ENCODE results near the gene SECISBP2L. TPM values are rescaled to one million over a fixed set of nuclear protein-coding genes. Genes with fewer than 3 reads are reported as not detected.

SECISBP2L gene
- total RNA-seq, 1 experiment from 2014 or later = 24.7 TPM

DNA sequence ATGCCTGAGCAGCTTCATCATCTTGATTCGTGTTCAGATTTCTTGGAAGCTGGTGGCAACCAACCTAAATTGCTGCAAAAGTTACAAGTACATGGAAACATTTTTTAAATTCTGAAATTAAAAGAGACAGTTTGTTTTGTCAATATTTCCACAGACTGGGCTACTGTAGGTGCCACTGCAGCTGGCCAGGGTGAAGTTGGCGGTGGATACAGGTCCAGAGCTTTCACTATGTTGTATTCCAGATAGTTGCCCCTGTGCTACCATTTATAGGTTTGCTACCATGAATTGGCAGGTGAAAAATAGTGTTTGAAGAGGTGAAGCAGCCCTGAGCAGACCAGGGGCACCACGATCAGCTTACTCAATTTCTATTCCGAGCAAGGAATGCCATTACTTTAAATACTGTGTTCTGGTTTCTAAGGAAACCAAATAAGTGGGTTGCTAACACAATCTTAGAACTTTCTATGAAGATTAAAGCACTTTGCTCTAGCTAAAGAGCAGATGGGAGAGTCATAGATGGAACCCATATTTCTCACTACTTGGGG is 61.4 kb downstream of the SECISBP2L start:
- Histone ChIP-seq H3K4me1 (ENCODE audit: insufficient read depth, low read length) (no peaks in the 10 kb centered on the region), H3K9ac (ENCODE audit: extremely low read depth, insufficient read length, low read length) (no peak overlapping the region), H2AFZ (ENCODE audit: low read length) (no peak overlapping the region), H3K27me3 (ENCODE audit: insufficient read depth, low read length) (no peaks in the 10 kb centered on the region), H3K9me3 (ENCODE audit: control insufficient read depth, low read depth, low read length) (no peaks in the 10 kb centered on the region), H2BK15ac (ENCODE audit: low read depth, low read length) (no peak overlapping the region), H3T11ph (ENCODE audit: low read length) (no peak overlapping the region), H3K56ac (ENCODE audit: insufficient read length, low read depth, low read length) (no peak overlapping the region), H4K91ac (ENCODE audit: insufficient read length, low read depth, low read length) (no peak overlapping the region), H2BK120ac (ENCODE audit: low read depth, low read length, poor library complexity, severe bottlenecking) (no peak overlapping the region), H3K79me1 (ENCODE audit: insufficient read depth, low read depth, low read length, poor library complexity, severe bottlenecking) (no peaks in the 10 kb centered on the region), H3K27ac (ENCODE audit: insufficient read length, low read depth, low read length) (no peak overlapping the region), H3K4ac (ENCODE audit: low read depth, low read length) (no peak overlapping the region), H4K5ac (ENCODE audit: insufficient read length, low read depth, low read length) (no peak overlapping the region), H3K14ac (ENCODE audit: insufficient read depth, low read length) (no peak overlapping the region), H3K18ac (ENCODE audit: insufficient read length, low read depth, low read length) (no peak overlapping the region), H2BK5ac (ENCODE audit: insufficient read length, low read length) (no peak overlapping the region), H3K23ac (ENCODE audit: insufficient read length, low read depth, low read length) (no peak overlapping the region), H2AK5ac (ENCODE audit: insufficient read length, low read length) (no peak overlapping the region), H4K20me1 (ENCODE audit: control insufficient read depth, insufficient read depth, insufficient read length) (no peaks in the 10 kb centered on the region), H2BK12ac (ENCODE audit: insufficient read length, low read depth, low read length) (no peak overlapping the region), H3K79me2 (ENCODE audit: insufficient read depth, low read length) (no peaks in the 10 kb centered on the region), H2BK20ac (ENCODE audit: low read depth, low read length, poor library complexity, severe bottlenecking) (no peak overlapping the region), H3K23me2 (ENCODE audit: insufficient read length, low read depth, low read length, poor library complexity, severe bottlenecking) (no peaks in the 10 kb centered on the region), H3K4me2 (ENCODE audit: insufficient read depth, insufficient read length, low read length) (no peak overlapping the region), H4K8ac (replicated peaks; ENCODE audit: insufficient read length, low read depth, low read length) (no peak overlapping the region)
- WGBS (ENCODE audit: extremely low coverage, insufficient read length, low lambda C conversion rate) = no CpG with 5 or more reads among the region's 4 CpGs
- Mint-ChIP-seq H3K4me1 (peaks cover 12 to 17% of the 10 kb centered on the region in 2 experiments), H3K4me3 (no peak overlapping the region), H3K9me3 (no peaks in the 10 kb centered on the region), H3K27me3 (ENCODE audit: low read depth) (peaks cover 5% of the 10 kb centered on the region; the same call in 1 of the 2 replicates), H3K36me3 (ENCODE audit: insufficient read depth in 1 of 3, low read depth in 3 of 3) (peaks cover 0 to 2% (median 0%) of the 10 kb centered on the region in 3 experiments; a peak in 1 of 7 replicates), H3K27ac (no peak overlapping the region)
- DNase-seq = no peak
- TF ChIP-seq, protein P1, sequence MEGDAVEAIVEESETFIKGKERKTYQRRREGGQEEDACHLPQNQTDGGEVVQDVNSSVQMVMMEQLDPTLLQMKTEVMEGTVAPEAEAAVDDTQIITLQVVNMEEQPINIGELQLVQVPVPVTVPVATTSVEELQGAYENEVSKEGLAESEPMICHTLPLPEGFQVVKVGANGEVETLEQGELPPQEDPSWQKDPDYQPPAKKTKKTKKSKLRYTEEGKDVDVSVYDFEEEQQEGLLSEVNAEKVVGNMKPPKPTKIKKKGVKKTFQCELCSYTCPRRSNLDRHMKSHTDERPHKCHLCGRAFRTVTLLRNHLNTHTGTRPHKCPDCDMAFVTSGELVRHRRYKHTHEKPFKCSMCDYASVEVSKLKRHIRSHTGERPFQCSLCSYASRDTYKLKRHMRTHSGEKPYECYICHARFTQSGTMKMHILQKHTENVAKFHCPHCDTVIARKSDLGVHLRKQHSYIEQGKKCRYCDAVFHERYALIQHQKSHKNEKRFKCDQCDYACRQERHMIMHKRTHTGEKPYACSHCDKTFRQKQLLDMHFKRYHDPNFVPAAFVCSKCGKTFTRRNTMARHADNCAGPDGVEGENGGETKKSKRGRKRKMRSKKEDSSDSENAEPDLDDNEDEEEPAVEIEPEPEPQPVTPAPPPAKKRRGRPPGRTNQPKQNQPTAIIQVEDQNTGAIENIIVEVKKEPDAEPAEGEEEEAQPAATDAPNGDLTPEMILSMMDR (conservative IDR thresholded peaks at IDR 0.05) = no peak

Data from H9 (cell line).